Loucy (cell line): Measurements from ENCODE around the gene FRAS1.

Experiments
- CTCF ChIP-seq: fragments of 200-600 bp; sonication (generic); conservative IDR thresholded peaks from 2 replicates; pipeline ENCODE4 v1.5.1; 2014; ENCODE audit warnings: mild to moderate bottlenecking, antibody characterized with exemption, low read length
- EZH2phosphoT487 ChIP-seq: fragments of 200-600 bp; IDR thresholded peaks from 2 replicates; pipeline ENCODE4 v1.6.1; 2018; ENCODE audit warnings: antibody characterized with exemption, mild to moderate bottlenecking, moderate library complexity, borderline replicate concordance

GRCh38 chr4:78145008-78145407, 87.9 kb downstream of the FRAS1 start:
- TF ChIP-seq CTCF (no peak), EZH2phosphoT487 (no peak)
